Measurements from ENCODE around the gene CRTAC1.

GRCh38 chr10:97916586-97916985 is 113.8 kb downstream of the CRTAC1 start:
- TF ChIP-seq POLR2A (IDR thresholded peaks at IDR 0.05; ENCODE audit: low read depth, low read length) (no peak), TAF1 (IDR thresholded peaks at IDR 0.05; ENCODE audit: low read depth, low read length) (no peak), POLR2AphosphoS5 (IDR thresholded peaks at IDR 0.05; ENCODE audit: low read depth, low read length) (no peak), SPI1 (IDR thresholded peaks at IDR 0.05; ENCODE audit: low read depth, low read length) (no peak), PAX5 (IDR thresholded peaks at IDR 0.05; ENCODE audit: insufficient read depth, low read length, severe bottlenecking) (no peak), POU2F2 (IDR thresholded peaks at IDR 0.05; ENCODE audit: low read depth, low read length) (no peak)

Measured in GM12891 (cell line).